PC-9 (cell line): ENCODE data around the gene KRTAP10-1.

Source experiments
- CTCF ChIP-seq: fragments of 200-600 bp; sonication (generic); conservative IDR thresholded peaks from 2 replicates; pipeline ENCODE4 v1.6.1; 2017; ENCODE audit warnings: mixed run types, antibody characterized with exemption, mild to moderate bottlenecking, moderate library complexity
- EZH2 ChIP-seq: fragments of 200-600 bp; sonication (generic); IDR thresholded peaks from 2 replicates; pipeline ENCODE4 v1.8.0; 2017; ENCODE audit warnings: antibody characterized with exemption, low read depth

GRCh38 chr21:44527983-44528633, 11.9 kb downstream of the KRTAP10-1 start:
- no peak for TF ChIP-seq EZH2
- TF ChIP-seq CTCF, result no peak
